HG03469 (cell line): Measurements from ENCODE around the gene NDUFB10.
A peak's percentile ranks its signal among the peaks of the same experiment; 100 is the strongest.
"Not testable (repeated sequence)": the region's sequence is repeated elsewhere in the genome, so short reads cannot be mapped to it uniquely, and the experiment has no call there.

Source experiments
- ATAC-seq: cut with Tn5 transposase; IDR thresholded peaks from one replicate; pipeline ENCODE4 v1.9.1; 2021; ENCODE audit warnings: mild to moderate bottlenecking, moderate library complexity, moderate number of reproducible peaks; ENCODE audit not compliant: unreplicated experiment

Gene NDUFB10

DNA sequence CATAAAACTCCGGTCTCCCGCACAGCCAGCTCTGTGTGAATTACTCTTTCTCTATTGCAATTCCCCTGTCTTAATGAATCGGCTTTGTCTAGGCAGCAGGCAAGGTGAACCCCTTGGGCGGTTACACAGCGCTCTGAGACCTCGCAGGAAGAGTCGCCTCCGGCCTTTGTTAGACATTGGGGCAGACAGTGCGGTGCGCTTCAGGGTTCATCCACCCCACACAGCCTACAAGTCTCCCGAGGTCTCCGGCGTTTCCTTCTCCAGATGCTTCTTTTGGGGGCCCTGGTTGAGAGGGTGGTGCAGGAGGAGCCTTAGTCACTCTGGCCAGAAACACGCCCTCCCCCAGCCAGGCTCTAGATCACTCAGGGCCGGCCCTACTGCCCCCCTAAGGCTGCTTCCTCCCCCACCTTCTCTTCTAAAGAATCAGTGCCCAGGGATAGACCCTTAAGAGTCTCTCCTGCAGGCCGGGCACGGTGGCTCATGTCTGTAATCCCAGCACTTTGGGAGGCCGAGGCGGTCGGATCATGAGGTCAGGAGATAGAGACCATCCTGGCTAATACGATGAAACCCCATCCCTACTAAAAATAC, 14.6 kb upstream of the NDUFB10 start:
- ATAC-seq: no peak

DNA sequence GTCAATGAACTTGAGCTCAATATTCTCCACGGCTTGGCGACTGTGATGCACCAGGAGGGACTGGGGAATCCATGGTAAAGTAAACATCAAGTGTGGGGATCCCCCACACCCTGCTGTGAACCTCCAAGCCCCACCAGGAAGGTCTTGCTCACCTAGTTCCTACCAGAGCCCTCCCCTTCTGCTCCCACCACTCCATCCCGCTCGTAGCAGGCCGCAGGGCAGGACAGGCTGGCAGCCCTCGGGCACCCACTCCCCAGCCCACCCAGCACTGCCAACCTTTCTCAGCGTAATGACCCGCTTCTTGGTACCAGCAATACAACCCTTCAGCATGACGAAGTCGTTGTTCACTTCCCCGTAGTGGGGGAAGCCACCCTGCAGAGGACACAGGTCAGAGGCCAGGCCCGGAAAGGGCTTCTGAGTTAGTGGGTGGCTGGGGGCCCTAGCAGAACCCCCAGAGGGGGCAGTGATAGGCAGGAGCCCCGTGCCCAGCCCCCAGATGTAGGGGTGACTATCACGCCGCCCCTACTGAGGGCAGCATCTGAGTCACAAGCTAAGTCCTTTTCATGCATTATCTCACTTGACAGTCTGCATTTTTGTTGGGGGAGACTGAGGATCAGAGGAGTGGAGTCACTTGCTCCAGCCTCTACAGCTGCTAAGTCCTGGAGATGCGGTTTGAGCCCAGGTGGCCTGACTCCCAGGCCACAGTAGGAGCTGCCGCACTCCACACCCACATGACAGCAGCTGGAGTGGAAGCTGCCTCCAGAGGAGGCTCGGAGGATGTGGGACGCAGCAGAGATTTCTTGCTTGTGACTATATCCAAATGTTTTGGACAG, 13.6 kb upstream of the NDUFB10 start:
- ATAC-seq: no peak

DNA sequence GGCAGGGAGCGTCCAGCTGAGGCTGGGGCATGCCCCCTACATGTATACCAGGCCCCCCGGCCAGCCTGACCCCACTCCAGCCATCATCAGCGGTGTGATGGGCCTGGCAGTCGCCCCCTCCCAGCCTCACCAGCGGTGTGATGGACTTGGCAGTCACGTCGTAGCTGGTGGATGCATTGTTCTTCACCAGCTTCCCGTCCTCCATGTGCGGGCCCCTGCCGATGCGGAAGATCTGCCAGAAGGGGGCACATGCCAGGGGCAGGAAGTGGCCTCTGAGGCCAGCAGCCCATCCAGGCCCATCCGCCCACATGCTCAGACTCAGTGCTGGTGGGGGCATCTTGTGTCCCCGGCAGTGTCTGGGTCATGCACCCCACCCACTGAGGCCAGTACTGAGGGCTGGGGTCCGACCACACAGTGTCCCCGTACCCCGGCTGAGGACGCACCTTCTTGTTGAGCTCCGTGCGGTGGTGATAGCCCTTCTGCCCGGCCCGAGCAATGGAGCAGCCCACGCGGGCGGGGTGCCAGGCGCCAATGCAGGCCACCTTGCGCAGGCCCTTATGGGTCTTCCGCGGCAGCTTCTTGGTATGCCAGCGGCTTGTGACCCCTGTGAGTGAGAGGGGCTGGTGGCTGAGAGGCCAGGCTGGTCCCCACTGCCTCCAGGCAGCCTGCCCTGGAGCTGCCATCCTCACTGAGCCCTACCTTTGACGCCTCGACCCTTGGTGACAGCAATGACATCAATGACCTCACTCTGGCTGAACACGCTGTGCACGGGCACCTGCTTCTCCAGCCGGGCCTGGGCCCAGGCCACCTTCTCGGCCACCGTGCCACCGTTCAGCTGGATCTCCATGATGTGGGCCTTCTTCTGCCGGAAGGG, 12.6 kb upstream of the NDUFB10 start:
- ATAC-seq: no peak

DNA sequence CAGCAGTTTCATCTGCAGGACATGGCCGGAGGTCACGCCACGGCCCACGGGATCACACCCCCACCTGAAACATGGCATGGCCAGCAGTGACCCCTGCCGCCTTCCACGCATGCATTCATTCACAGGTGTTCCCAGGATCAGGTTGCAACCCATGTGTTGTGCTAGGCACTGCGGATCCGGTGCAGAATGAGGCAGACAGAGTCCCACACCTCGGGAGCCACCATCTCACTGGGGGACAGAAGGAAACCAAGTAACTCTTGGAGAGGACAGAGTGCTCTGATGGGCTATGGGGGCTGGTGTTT, 12.0 kb upstream of the NDUFB10 start:
- ATAC-seq: no peak

DNA sequence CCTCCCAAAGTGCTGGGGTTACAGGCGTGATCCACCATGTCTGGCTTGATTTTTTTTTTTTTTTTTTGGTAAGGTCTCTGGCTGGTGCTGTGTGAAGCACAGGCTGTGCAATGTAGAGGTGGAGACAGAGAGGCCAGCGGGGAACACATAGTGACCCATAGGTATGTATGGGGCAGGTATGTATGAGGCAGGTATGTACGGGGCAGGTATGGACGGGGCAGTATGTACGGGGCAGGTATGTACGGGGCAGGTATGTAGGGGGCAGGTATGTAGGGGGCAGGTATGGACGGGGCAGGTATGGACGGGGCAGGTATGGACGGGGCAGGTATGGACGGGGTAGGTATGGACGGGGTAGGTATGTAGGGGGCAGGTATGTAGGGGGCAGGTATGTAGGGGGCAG, 9.8 kb upstream of the NDUFB10 start:
- ATAC-seq: no peak

DNA sequence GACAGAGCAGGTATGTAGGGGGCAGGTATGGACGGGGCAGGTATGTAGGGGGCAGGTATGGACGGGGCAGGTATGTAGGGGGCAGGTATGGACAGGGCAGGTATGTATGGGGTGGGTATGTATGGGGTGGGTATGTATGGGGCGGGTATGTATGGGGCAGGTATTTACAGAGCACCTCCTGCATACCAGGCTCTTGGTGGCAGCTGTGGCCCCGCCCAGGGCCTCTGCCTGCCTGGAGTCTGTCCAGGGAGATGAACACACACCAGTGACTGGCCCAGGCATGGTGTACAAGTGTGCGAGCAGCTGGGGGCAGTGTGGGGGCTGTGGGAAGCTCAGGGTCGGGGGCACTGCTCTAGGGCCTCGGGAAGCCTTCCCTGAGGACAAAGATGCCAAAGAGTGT, 9.3 kb upstream of the NDUFB10 start:
- ATAC-seq: no peak

DNA sequence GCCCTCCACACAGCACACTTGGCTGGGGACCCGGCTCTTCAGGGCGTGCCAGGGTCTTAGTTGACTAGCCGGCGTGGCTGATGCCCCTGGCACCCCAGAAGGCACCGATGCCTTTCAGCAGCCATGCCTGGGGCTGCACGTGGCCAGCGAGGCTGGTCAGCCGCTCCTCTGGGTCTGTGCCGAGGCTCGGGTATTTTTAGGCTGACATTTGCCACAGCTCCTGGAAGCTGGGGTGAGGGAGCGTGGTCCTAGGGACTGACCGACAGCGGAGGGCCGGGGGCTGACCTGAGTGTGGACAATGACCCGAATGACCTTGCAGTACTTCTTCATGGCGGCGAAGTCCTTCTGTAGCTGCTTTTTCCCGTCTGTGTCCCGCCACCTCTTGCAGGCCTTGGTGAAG, 8.8 kb upstream of the NDUFB10 start:
- ATAC-seq: no peak

DNA sequence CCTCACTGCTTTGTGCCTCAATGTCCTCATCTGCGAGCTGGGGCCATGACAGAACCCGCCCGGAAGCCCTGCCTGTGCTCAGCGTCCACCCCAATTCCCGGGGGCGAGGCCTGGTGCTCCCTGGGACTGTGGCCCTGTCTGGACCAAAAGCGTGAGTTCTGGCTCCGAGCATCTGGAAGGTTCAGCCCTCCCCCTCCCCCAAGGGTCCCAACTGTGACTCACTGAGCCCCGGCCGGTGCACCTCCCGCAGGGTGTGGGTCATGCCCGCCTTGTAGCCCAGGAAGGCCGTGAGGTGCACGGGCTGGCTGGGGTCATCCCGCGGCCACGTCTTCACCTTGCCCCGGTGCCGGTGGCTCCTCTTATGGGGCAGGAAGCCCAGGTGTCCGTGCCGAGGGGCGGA, 5.6 kb upstream of the NDUFB10 start:
- ATAC-seq: no peak

DNA sequence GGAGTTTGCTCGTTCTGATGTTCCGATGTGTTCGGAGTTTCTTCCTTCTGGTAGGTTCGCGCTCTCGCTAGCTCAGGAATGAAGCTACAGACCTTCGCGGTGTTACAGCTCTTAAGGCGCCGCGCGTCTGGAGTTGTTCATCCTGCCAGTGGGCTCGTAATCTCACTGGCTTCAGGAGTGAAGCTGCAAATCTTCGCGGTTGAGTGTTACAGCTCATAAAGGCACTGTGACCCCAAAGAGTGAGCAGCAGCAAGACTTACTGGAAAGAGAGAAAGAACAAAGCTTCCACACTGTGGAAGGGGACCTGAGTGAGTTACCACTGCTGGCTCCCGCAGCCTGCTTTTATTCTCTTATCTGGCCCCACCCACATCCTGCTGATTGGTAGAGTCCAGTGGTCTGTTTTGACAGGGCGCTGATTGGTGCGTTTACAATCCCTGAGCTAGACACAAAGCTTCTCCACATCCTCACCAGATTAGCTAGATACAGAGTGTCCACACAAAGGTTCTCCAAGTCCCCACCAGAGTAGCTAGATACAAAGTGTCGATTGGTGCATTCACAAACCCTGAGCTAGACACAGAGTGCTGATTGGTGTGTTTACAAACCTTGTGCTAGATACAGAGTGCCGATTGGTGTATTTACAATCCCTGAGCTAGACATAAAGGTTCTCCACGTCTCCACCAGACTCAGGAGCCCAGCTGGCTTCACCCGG, 1.8 kb upstream of the NDUFB10 start:
- ATAC-seq: not testable (repeated sequence)

DNA sequence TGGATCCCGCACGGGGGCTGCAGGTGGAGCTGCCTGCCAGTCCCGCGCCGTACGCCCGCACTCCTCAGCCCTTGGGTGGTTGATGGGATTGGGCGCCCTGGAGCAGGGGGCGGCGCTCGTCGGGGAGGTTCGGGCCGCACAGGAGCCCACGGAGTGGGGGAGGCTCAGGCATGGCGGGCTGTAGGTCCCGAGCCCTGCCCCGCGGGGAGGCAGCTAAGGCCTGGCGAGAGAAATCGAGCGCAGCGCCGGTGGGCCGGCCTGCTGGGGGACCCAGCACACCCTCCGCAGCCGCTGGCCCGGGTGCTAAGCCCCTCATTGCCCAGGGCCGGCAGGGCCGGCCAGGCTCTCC, 1.2 kb upstream of the NDUFB10 start:
- not testable (repeated sequence) for ATAC-seq

DNA sequence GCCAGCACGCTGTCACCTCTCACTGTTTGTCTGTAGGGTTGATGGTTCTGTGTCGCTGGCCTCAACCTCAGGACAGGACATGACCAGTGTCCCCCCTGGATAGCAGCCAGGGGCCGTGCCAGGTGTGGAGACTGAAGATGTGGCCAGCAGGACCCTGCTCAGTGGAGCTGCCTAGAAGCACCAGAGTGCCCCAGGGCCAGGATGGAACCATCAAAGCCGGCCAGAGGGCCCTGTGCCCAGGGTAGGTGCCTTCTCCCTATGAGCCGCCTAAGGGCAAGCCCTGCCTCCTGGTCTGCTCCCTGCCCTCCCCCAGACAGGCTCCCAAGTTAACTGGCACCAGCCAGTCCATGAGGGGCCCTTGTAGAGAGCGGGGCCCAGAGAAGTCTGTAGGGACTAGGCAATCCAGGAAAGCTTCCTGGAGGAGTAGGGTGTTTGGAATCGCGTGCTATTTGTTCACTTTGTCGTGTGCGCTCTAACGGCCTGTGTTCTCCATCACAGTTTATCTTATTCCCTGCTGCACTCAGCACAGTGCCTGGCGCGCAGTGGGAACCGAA, 546 bp upstream of the NDUFB10 start:
- no peak for ATAC-seq

DNA sequence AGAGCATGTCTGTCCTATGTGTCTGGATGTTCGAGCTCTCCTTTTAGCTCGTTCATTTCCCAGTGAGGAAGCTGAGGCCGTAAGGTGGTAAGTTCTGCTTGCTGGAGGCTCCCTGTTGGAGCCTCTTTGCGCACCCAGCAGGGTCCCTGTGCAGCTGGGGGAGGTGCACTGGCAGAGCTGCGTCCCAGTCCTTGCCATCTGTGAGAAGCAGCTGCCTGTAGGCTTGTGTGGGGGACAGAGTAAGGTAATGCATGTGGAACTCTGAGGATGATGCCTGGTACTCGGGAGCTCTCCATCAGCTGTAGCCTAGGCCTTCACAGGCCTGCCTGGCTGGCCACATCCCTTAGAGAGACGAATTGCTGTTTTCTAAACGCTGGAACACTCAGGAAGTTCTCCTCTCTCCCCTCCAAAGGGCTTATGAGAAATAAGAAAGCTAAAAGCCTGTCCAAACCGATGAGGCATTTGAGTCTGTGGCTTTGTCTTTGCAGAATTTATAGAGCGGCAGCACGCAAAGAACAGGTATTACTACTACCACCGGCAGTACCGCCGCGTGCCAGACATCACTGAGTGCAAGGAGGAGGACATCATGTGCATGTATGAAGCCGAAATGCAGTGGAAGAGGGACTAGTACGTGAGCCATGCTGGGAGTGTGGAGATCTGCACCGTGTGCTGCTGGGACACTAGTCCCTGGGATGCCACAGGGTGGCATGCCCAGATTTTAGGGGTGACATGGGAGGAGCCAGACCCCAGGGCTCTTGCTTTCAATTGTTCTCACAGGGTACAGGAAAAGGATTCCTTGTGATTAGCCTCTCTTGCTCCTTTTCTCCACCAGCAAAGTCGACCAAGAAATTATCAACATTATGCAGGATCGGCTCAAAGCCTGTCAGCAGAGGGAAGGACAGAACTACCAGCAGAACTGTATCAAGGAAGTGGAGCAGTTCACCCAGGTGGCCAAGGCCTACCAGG, 1.6 kb downstream of the NDUFB10 start:
- no peak for ATAC-seq

DNA sequence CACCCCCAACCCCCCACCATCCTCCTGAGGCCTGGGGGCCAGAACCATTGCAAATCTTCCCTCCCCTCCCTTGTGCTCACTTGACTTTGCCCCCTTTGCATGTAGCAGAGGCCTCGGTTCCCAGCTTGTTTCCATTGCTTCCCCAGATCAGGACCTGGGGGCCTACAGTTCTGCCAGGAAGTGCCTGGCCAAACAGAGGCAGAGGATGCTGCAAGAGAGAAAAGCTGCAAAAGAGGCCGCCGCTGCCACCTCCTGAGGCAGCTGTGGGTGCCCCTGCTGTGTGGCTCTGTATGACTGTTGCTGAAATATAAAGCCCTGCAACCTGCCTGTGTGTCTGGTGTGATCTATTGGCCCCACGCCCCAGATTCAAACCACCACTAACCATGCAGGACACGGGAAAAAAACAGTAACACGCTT, 2.3 kb downstream of the NDUFB10 start:
- no peak for ATAC-seq

DNA sequence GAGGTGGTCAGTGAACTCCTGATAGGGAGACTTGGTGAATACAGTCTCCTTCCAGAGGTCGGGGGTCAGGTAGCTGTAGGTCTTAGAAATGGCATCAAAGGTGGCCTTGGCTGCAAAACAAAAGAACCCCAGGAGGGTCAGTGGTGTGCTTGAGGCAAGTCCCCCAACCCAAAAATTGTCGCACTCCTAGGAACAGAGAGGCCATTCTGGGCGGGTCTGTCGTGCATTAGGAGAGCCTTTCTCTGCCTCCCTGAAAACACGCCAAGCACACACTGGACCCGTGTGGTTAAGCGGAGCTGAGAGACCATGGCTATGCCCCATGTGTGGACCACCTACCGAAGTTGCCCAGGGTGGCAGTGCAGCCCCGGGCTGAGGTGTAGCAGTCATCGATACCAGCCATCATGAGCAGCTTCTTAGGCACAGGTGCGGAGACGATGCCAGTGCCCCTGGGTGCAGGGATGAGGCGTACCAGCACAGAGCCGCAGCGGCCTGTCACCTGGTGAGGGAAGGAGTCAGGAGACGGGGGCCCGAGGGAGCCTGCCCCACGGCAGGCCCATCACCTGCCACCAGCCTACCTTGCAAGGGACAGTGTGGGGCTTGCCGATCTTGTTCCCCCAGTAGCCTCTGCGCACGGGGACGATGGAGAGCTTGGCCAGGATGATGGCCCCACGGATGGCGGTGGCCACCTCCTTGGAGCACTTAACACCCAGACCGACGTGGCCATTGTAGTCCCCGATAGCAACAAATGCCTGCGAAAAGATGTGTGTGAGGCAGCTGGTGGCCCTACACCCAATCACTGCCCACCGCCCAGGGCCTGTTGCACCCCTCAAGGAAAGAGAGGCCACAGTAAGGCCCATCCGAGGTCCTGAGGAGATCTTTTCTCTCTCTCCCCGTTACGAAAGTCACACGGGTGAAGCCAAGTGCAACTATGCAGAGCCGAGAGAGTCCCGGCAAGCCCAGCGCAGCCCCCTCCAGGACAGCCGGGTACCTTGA, 3.1 kb downstream of the NDUFB10 start:
- ATAC-seq: not testable (repeated sequence)

DNA sequence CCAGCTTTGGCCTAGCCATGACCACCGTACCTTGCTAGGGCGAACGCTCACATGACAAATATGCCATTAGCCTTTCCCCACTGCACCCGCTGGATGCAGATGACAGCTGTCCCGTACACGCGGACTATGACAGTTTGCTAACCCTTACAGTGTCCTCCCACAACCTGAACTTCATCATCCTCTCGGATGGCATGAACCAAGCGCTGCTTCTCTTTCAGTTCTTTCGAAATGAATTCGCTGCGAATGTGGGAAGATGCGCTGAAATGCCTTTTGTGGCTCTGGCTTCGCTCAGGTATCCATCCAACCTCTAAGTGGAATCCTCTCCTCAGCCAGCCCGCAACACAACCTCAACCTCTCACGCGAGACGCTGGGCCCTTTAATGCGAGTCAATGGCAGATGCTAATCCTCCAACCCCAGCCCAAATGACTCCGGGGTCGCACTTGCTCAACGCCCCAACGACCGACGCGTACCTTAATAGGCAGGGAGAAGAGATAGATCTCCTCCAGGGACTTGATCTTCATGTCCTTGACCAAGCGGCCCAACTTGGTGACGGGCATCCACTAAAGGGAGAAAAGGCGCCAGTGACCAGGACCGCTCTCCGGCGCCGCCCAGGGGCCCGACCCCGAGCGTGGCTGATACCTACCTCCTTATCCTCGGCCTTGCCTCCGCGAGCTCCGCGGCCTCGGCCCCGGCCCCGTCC, 4.6 kb downstream of the NDUFB10 start:
- ATAC-seq: no peak

DNA sequence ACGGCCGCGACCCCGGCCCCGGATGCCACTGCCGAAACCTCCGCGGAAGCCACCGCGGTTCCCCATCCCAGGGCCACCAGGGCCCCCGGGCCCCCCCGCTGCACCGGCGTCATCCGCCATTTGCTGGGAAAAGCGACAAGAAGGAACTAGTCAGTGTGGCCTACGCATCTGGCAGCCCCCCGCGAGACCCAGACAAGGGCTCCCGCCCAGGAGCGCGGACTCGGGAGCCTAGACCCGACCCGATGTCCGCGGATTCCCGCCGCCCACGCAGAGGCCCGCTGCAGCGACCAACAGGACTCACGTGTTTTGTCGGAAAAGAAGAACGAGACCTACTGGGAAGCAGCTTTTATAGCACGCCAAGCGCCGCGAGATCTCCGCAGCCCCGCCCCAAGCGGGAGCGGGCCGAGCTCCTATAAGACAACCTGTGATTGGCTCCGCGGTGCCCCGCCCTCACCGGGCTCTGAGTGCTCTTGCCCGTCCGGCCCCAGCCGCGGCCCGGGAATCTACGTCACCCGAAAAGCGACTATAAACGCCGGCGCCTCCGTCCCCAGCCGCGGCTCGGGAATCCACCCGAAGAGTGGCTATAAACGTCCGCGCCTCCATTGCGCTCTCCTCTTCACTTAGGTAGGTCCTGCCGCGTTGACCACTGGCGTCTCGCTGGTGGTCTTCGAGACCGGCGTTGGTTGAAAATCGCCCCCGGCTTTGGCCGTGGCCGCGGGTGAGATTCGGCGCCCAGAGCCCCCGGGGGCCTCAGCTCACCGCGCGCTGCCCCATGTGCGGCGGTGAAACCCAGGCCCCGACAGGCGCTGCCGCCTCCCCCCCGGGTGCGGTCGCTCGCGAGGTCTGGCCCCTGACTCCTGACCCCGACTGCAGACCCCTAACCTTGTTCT, 5.4 kb downstream of the NDUFB10 start, which contains the start of gene RPS2:
RPS2 (minus strand) TSS at position 321 of the 890 bp plus-strand sequence; CDS start at position 120, 201 bp downstream.
- peak; percentile 68 for ATAC-seq
